HCT116 (cell line): ENCODE results near the gene CHMP4B. TPM values are rescaled to one million over a fixed set of nuclear protein-coding genes. Genes with fewer than 3 reads are reported as not detected.

ENCODE experiments used
- ATAC-seq: fragments of 200-7000 bp; cut with Tn5 transposase; 2 replicates; pipeline ENCODE4 v1.9.1; 2020; ENCODE audit warnings: mild to moderate bottlenecking, moderate library complexity
- BruUV-seq: library from RNA; stranded (reverse); fragments of 400-500 nt; replicated peaks from 2 replicates; lab custom pipeline; 2021; lab: Mats Ljungman, UMichigan
- CTCF ChIA-PET: fragments of 300-600 bp; sonication (Branson Sonifier 250); formaldehyde crosslinking; loops from one replicate; lab custom pipeline; 2021; ENCODE audit warnings: antibody characterized with exemption; lab: Charles Lee
- POLR2A ChIA-PET: fragments of 300-600, 350-600 bp; sonication (Branson Sonifier 250); formaldehyde crosslinking; loops from one replicate; lab custom pipeline; 2021; ENCODE audit warnings: antibody characterized with exemption; lab: Charles Lee
- RAD21 ChIA-PET, 2 experiments: fragments of 300-600 bp; sonication (Branson Sonifier 250); formaldehyde crosslinking; loops; one replicate each; lab custom pipeline; 2023; ENCODE audit warnings: low total read pairs in 2 of 2; ENCODE audit not compliant: uncharacterized antibody in 2 of 2, unreplicated experiment in 2 of 2, low non-redundant PET in 1 of 2; lab: Charles Lee
- DNase-seq: peaks from one replicate; pipeline ENCODE4 v3.0.0-alpha.2; 2010; ENCODE audit warnings: low read depth, low spot score
- H2AFZ ChIP-seq: fragments of 200-600 bp; shearing (Covaris generic), sonication (generic); 2 replicates; pipeline ENCODE4 v1.6.1; 2017; ENCODE audit warnings: low read depth, mixed run types, mixed read lengths, antibody characterized with exemption, low read length; ENCODE audit not compliant: poor library complexity, severe bottlenecking
- H3K27ac ChIP-seq: 2 replicates; pipeline ENCODE4 v1.5.1; 2012; ENCODE audit warnings: low read depth, low read length
- H3K27me3 ChIP-seq: fragments of 200-600 bp; sonication (generic); 2 replicates; pipeline ENCODE4 v1.6.1; 2016; ENCODE audit warnings: mixed run types, low read length, mixed read lengths; ENCODE audit not compliant: insufficient read depth
- H3K36me3 ChIP-seq, 2 experiments: fragments of 200-500 bp in 1 of 2; fragments of 200-600 bp in 1 of 2; sonication (Bioruptor generic) in 1 of 2; sonication (generic) in 1 of 2; 2 replicates each; pipeline versions ENCODE4 v1.5.1 to v1.6.1; 2014 to 2016; ENCODE audit warnings: low read length in 2 of 2, inconsistent platforms in 1 of 2, mixed read lengths in 1 of 2, mixed run types in 1 of 2; ENCODE audit not compliant: insufficient read depth in 2 of 2, control insufficient read depth in 1 of 2
- H3K4me1 ChIP-seq, 2 experiments: fragments of 200-600 bp in 1 of 2; sonication (generic) in 1 of 2; 2 replicates each; pipeline versions ENCODE4 v1.5.1 to v1.6.1; 2012 to 2017; ENCODE audit warnings: low read length in 2 of 2, inconsistent platforms in 1 of 2, mild to moderate bottlenecking in 1 of 2, mixed read lengths in 1 of 2, mixed run types in 1 of 2, moderate library complexity in 1 of 2; ENCODE audit not compliant: insufficient read depth in 2 of 2, control insufficient read depth in 1 of 2
- H3K4me2 ChIP-seq: fragments of 200-600 bp; sonication (generic); 2 replicates; pipeline ENCODE4 v1.6.1; 2017; ENCODE audit warnings: mixed run types, low read length, mixed read lengths
- H3K4me3 ChIP-seq, 2 experiments: fragments of 200-600 bp in 1 of 2; sonication (generic) in 1 of 2; replicated peaks in 1 of 2; 2 replicates each; pipeline ENCODE4 v1.5.1; 2011 to 2016; ENCODE audit warnings: low read length in 2 of 2, control low read depth in 1 of 2, low read depth in 1 of 2, mild to moderate bottlenecking in 1 of 2, mixed read lengths in 1 of 2, mixed run types in 1 of 2
- H3K79me2 ChIP-seq: fragments of 200-600 bp; sonication (generic); 2 replicates; pipeline ENCODE4 v1.6.1; 2017; ENCODE audit warnings: mild to moderate bottlenecking, mixed run types, low read length, moderate library complexity, mixed read lengths; ENCODE audit not compliant: insufficient read depth
- H3K9ac ChIP-seq: fragments of 200-600 bp; sonication (generic); 2 replicates; pipeline ENCODE4 v1.6.1; 2016; ENCODE audit warnings: low read length, mixed read lengths
- H3K9me2 ChIP-seq: fragments of 200-600 bp; sonication (generic), shearing (Covaris generic); 2 replicates; pipeline ENCODE4 v1.6.1; 2017; ENCODE audit warnings: mixed run types, mild to moderate bottlenecking, moderate library complexity; ENCODE audit not compliant: insufficient read depth
- H3K9me3 ChIP-seq, 2 experiments: fragments of 200-500 bp in 1 of 2; fragments of 200-600 bp in 1 of 2; sonication (Bioruptor generic) in 1 of 2; sonication (generic) in 1 of 2; 2 replicates each; pipeline ENCODE4 v1.6.1; 2014 to 2017; ENCODE audit warnings: low read length in 2 of 2, mixed read lengths in 2 of 2, inconsistent platforms in 1 of 2, low read depth in 1 of 2, mild to moderate bottlenecking in 1 of 2, mixed run types in 1 of 2, moderate library complexity in 1 of 2; ENCODE audit not compliant: control insufficient read depth in 1 of 2, insufficient read depth in 1 of 2
- H4K20me1 ChIP-seq: fragments of 200-600 bp; sonication (generic), shearing (Covaris generic); 2 replicates; pipeline ENCODE4 v1.6.1; 2017; ENCODE audit warnings: mixed run types, mild to moderate bottlenecking, moderate library complexity; ENCODE audit not compliant: insufficient read depth
- CBX3 ChIP-seq: IDR thresholded peaks from 2 replicates; pipeline ENCODE4 v1.6.1; 2012; ENCODE audit warnings: low read depth
- EGR1 ChIP-seq: IDR thresholded peaks from 2 replicates; pipeline ENCODE4 v1.6.1; 2012; ENCODE audit warnings: low read depth
- ELF1 ChIP-seq: IDR thresholded peaks from 2 replicates; pipeline ENCODE4 v1.6.1; 2012; ENCODE audit warnings: low read depth, borderline replicate concordance
- EZH2 ChIP-seq: fragments of 200-600 bp; sonication (generic); IDR thresholded peaks from 2 replicates; pipeline ENCODE4 v1.6.1; 2017; ENCODE audit warnings: antibody characterized with exemption, mixed run types
- EZH2phosphoT487 ChIP-seq: fragments of 200-600 bp; IDR thresholded peaks from 2 replicates; pipeline ENCODE4 v1.6.1; 2018; ENCODE audit warnings: antibody characterized with exemption, borderline replicate concordance
- JUND ChIP-seq: IDR thresholded peaks from 2 replicates; pipeline ENCODE4 v1.6.1; 2012
- POLR2A ChIP-seq: IDR thresholded peaks from 2 replicates; pipeline ENCODE4 v1.7.0; 2011; ENCODE audit warnings: borderline replicate concordance; ENCODE audit not compliant: insufficient read depth, insufficient read length; ENCODE audit errors: extremely low read depth
- RAD21 ChIP-seq: IDR thresholded peaks from 2 replicates; pipeline ENCODE4 v1.6.1; 2012; ENCODE audit warnings: low read depth, mild to moderate bottlenecking
- SIN3A ChIP-seq: IDR thresholded peaks from 2 replicates; pipeline ENCODE4 v1.6.1; 2012; ENCODE audit warnings: low read depth
- SRF ChIP-seq: IDR thresholded peaks from 2 replicates; pipeline ENCODE4 v1.6.1; 2012; ENCODE audit warnings: low read depth
- TCF7L2 ChIP-seq: IDR thresholded peaks from 2 replicates; pipeline ENCODE4 v1.7.0; 2011; ENCODE audit warnings: borderline replicate concordance, inconsistent platforms; ENCODE audit not compliant: insufficient read depth, insufficient read length; ENCODE audit errors: extremely low read depth
- YY1 ChIP-seq: IDR thresholded peaks from 2 replicates; pipeline ENCODE4 v1.6.1; 2011; ENCODE audit warnings: low read length, low read depth, moderate library complexity, mild to moderate bottlenecking; ENCODE audit not compliant: insufficient replicate concordance; ENCODE audit errors: extremely low read depth
- ZFX ChIP-seq: fragments of 450-650 bp; IDR thresholded peaks from 2 replicates; pipeline ENCODE4 v1.6.1; 2017
- intact Hi-C: fragments of 100-400 bp; cut with micrococcal nuclease; formaldehyde crosslinking; loops from 2 replicates; pipeline ENCODE4 v1.10.0; 2022
- total RNA-seq: library from RNA; stranded (reverse); gene quantifications from one replicate; pipeline ENCODE4 v1.2.1, GENCODE V29; 2021; ENCODE audit not compliant: unreplicated experiment
- TF ChIP-seq, protein P1 (sequence below): IDR thresholded peaks from 2 replicates; pipeline ENCODE4 v1.6.1; 2011; ENCODE audit warnings: mild to moderate bottlenecking, low read length, moderate library complexity; ENCODE audit not compliant: insufficient replicate concordance; ENCODE audit errors: extremely low read depth
- TF ChIP-seq, protein P2 (sequence below): IDR thresholded peaks from 2 replicates; pipeline ENCODE4 v1.6.1; 2012

CHMP4B gene
- total RNA-seq, 1 experiment from 2014 or later: 56.9 TPM

DNA sequence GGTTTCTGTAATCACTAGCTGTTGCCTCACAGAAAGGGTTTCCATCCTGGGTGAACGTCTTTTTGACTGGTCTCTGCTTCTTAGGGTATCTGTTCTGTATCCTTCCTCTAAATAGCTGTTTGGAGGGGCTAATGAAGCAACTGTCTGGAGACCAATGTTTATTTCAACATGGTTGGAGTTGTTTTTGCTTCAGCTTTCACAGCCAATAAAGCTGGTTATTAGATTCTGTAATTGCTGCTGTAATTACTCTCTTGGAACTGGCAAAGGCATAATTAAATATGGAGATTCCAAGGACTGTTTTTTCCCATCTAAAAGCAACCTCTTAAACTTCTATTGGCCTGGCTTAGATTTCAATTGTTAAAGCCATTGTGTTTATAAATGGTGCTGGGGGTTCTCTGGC is 31.9 kb downstream of the CHMP4B start:
- TF ChIP-seq, protein P1, sequence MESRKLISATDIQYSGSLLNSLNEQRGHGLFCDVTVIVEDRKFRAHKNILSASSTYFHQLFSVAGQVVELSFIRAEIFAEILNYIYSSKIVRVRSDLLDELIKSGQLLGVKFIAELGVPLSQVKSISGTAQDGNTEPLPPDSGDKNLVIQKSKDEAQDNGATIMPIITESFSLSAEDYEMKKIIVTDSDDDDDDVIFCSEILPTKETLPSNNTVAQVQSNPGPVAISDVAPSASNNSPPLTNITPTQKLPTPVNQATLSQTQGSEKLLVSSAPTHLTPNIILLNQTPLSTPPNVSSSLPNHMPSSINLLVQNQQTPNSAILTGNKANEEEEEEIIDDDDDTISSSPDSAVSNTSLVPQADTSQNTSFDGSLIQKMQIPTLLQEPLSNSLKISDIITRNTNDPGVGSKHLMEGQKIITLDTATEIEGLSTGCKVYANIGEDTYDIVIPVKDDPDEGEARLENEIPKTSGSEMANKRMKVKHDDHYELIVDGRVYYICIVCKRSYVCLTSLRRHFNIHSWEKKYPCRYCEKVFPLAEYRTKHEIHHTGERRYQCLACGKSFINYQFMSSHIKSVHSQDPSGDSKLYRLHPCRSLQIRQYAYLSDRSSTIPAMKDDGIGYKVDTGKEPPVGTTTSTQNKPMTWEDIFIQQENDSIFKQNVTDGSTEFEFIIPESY: no peak
- no peak for TF ChIP-seq ELF1
- TF ChIP-seq RAD21: no peak
- TF ChIP-seq EGR1: no peak
- no peak for TF ChIP-seq ZFX
- TF ChIP-seq, protein P2, sequence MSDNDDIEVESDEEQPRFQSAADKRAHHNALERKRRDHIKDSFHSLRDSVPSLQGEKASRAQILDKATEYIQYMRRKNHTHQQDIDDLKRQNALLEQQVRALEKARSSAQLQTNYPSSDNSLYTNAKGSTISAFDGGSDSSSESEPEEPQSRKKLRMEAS: no peak
- TF ChIP-seq YY1: no peak
- TF ChIP-seq SIN3A: no peak
- TF ChIP-seq JUND: no peak
- TF ChIP-seq CBX3: no peak
- ChIA-PET RAD21 (no interaction called here), CTCF (no interaction called here), POLR2A (no interaction called here)
- Histone ChIP-seq H3K4me3 (no peak overlapping the region), H3K27ac (no peak overlapping the region), H2AFZ (no peak overlapping the region), H3K9me2 (no peaks in the 10 kb centered on the region), H3K27me3 (no peaks in the 10 kb centered on the region), H3K4me2 (no peak overlapping the region), H3K9me3 (no peaks in the 10 kb centered on the region), H3K36me3 (no peaks in the 10 kb centered on the region), H3K4me1 (no peaks in the 10 kb centered on the region), H4K20me1 (no peaks in the 10 kb centered on the region; the same call in 1 of the 2 replicates), H3K9ac (no peak overlapping the region), H3K79me2 (peaks cover 76% of the 10 kb centered on the region)
- intact Hi-C loops: no loop called here
- ATAC-seq (no peak), DNase-seq (no peak)
- no TSS peak for BruUV-seq

DNA sequence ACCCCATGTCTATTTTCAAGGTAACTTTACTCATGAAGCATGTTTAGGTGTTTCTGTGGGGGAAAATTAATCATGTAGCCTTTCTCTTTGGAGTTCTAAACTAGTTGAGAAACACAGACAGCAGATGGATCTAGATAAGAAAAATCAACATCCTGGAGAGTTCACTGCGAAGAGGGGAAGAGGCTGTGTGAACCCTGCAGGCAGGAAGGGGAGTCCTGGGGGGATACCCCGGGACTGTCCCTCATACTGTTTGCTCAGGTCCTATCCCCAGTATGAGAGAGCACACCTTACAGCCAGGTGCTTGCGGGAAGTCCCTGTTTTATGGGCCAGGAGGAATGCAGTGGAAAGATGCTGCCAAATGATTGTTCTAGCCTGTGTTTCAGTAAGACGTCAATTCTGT is 32.7 kb downstream of the CHMP4B start:
- Histone ChIP-seq H3K27me3 (no peaks in the 10 kb centered on the region), H3K9me3 (no peaks in the 10 kb centered on the region), H3K27ac (no peak overlapping the region), H3K79me2 (peaks cover 77% of the 10 kb centered on the region), H3K4me3 (no peak overlapping the region), H3K9ac (no peak overlapping the region), H3K36me3 (no peaks in the 10 kb centered on the region), H2AFZ (no peak overlapping the region), H4K20me1 (no peaks in the 10 kb centered on the region; the same call in 1 of the 2 replicates), H3K4me1 (no peaks in the 10 kb centered on the region), H3K4me2 (no peak overlapping the region), H3K9me2 (no peaks in the 10 kb centered on the region)
- ChIA-PET CTCF (no interaction called here), POLR2A (no interaction called here), RAD21 (no interaction called here)
- no peak for ATAC-seq
- no peak for DNase-seq
- intact Hi-C loops: no loop called here
- TF ChIP-seq TCF7L2 (no peak), SRF (no peak), POLR2A (no peak), EZH2 (no peak), JUND (no peak), EZH2phosphoT487 (no peak)
- TF ChIP-seq, protein P1: no peak
- no TSS peak for BruUV-seq
